Measurements from ENCODE around the gene LRRC4B. TPM values are rescaled to one million over a fixed set of nuclear protein-coding genes. Genes with fewer than 3 reads are reported as not detected.

Gene LRRC4B
- total RNA-seq, 1 experiment from 2014 or later = 3.8 TPM

DNA sequence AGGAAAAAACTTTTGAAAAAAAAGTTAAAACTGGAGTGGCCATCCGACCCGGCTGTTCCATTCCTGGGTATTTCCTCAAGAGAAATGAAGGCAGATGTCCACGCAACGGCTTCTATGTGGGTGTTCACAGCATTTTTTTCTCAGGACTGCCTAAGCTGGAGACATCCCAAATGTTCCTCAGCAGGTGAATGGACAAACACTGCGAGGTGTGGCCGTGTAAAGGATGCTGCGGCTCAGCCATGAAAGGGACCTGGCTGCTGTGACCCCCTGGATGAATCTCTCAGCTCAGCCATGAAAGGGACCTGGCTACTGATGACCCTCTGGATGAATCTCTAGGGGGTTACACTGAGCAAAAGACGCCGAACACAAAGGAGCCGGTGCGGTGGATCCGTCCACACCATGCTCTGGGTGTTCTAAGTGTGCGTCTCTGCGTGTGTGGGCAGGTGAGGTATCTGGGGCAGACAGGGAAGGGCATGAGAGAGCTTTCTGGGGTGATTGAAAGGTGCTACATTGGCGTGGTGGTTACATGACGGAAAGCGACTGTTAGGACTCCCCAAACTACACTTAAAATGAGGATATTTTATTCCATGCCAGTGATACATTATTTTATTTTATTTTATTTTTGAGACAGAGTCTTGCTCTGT, 47.3 kb downstream of the LRRC4B start:
- Histone ChIP-seq H3K4me1 (ENCODE audit: insufficient read depth, low read length) (no peaks in the 10 kb centered on the region), H3K27ac (ENCODE audit: insufficient read length, low read depth, low read length) (no peak overlapping the region), H2BK12ac (ENCODE audit: insufficient read length, low read depth, low read length) (no peak overlapping the region), H3K27me3 (ENCODE audit: insufficient read depth, low read length) (0 out of 2 replicates have a peak, but pooled peaks cover 3% of the 10 kb centered on the region), H3K9me3 (ENCODE audit: control insufficient read depth, low read depth, low read length) (no peaks in the 10 kb centered on the region), H3K4me2 (ENCODE audit: insufficient read depth, insufficient read length, low read length) (no peak overlapping the region), H2AFZ (ENCODE audit: low read length) (no peak overlapping the region), H4K20me1 (ENCODE audit: control insufficient read depth, insufficient read depth, insufficient read length) (no peaks in the 10 kb centered on the region), H3K56ac (ENCODE audit: insufficient read length, low read depth, low read length) (no peak overlapping the region), H2BK15ac (ENCODE audit: low read depth, low read length) (no peak overlapping the region), H3K23me2 (ENCODE audit: insufficient read length, low read depth, low read length, poor library complexity, severe bottlenecking) (no peaks in the 10 kb centered on the region), H3K18ac (ENCODE audit: insufficient read length, low read depth, low read length) (no peak overlapping the region), H4K8ac (replicated peaks; ENCODE audit: insufficient read length, low read depth, low read length) (no peak overlapping the region), H3K79me2 (ENCODE audit: insufficient read depth, low read length) (no peaks in the 10 kb centered on the region), H3K23ac (ENCODE audit: insufficient read length, low read depth, low read length) (no peak overlapping the region), H2BK20ac (ENCODE audit: low read depth, low read length, poor library complexity, severe bottlenecking) (no peak overlapping the region), H3K4ac (ENCODE audit: low read depth, low read length) (no peak overlapping the region), H2AK5ac (ENCODE audit: insufficient read length, low read length) (no peak overlapping the region), H3T11ph (ENCODE audit: low read length) (no peak overlapping the region), H4K91ac (ENCODE audit: insufficient read length, low read depth, low read length) (no peak overlapping the region), H3K9ac (ENCODE audit: extremely low read depth, insufficient read length, low read length) (no peak overlapping the region), H2BK120ac (ENCODE audit: low read depth, low read length, poor library complexity, severe bottlenecking) (no peak overlapping the region), H2BK5ac (ENCODE audit: insufficient read length, low read length) (no peak overlapping the region), H4K5ac (ENCODE audit: insufficient read length, low read depth, low read length) (no peak overlapping the region), H3K79me1 (ENCODE audit: insufficient read depth, low read depth, low read length, poor library complexity, severe bottlenecking) (no peaks in the 10 kb centered on the region), H3K14ac (ENCODE audit: insufficient read depth, low read length) (no peak overlapping the region; the same call in 1 of the 2 replicates)
- H3K4me3 Mint-ChIP-seq = no peak overlapping the region
- no peak for DNase-seq
- H3K4me1 Mint-ChIP-seq = no peaks in the 10 kb centered on the region
- peaks cover 5 to 7% (median 5%) of the 10 kb centered on the region in 3 experiments; a peak in 4 of 7 replicates for H3K36me3 Mint-ChIP-seq (ENCODE audit: insufficient read depth in 1 of 3, low read depth in 3 of 3)
- no peaks in the 10 kb centered on the region for H3K9me3 Mint-ChIP-seq
- peaks cover 35% of the 10 kb centered on the region for H3K27me3 Mint-ChIP-seq (ENCODE audit: low read depth)
- no peak overlapping the region for H3K27ac Mint-ChIP-seq
- TF ChIP-seq, protein P1, sequence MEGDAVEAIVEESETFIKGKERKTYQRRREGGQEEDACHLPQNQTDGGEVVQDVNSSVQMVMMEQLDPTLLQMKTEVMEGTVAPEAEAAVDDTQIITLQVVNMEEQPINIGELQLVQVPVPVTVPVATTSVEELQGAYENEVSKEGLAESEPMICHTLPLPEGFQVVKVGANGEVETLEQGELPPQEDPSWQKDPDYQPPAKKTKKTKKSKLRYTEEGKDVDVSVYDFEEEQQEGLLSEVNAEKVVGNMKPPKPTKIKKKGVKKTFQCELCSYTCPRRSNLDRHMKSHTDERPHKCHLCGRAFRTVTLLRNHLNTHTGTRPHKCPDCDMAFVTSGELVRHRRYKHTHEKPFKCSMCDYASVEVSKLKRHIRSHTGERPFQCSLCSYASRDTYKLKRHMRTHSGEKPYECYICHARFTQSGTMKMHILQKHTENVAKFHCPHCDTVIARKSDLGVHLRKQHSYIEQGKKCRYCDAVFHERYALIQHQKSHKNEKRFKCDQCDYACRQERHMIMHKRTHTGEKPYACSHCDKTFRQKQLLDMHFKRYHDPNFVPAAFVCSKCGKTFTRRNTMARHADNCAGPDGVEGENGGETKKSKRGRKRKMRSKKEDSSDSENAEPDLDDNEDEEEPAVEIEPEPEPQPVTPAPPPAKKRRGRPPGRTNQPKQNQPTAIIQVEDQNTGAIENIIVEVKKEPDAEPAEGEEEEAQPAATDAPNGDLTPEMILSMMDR (conservative IDR thresholded peaks at IDR 0.05) = no peak
- no CpG with 5 or more reads among the region's 17 CpGs for WGBS (ENCODE audit: extremely low coverage, insufficient read length, low lambda C conversion rate)
